A673 (cell line): ENCODE data around the gene MYLK. TPM values are rescaled to one million over a fixed set of nuclear protein-coding genes. Genes with fewer than 3 reads are reported as not detected.

Experiments used
- BruUV-seq: library from RNA; stranded (reverse); fragments of 400-500 nt; replicated peaks from 2 replicates; lab custom pipeline; 2021; lab: Mats Ljungman, UMichigan
- CTCF ChIA-PET: fragments of 300-600 bp; sonication (Branson Sonifier 250); formaldehyde crosslinking; loops from one replicate; lab custom pipeline; 2022; ENCODE audit warnings: antibody characterized with exemption; lab: Charles Lee
- POLR2A ChIA-PET: fragments of 300-600 bp; sonication (Branson Sonifier 250); formaldehyde crosslinking; loops from one replicate; lab custom pipeline; 2022; ENCODE audit warnings: antibody characterized with exemption; ENCODE audit not compliant: low non-redundant PET; lab: Charles Lee
- DNase-seq: peaks from one replicate; pipeline ENCODE4 v3.0.0-alpha.2; 2015; ENCODE audit warnings: low spot score
- H3K27ac ChIP-seq: fragments of 200-600 bp; sonication (generic); 2 replicates; pipeline ENCODE4 v1.5.1; 2016; ENCODE audit warnings: mixed run types, low read depth, mild to moderate bottlenecking, mixed read lengths, antibody characterized with exemption, low read length; ENCODE audit not compliant: poor library complexity, severe bottlenecking
- H3K27me3 ChIP-seq: fragments of 200-600 bp; sonication (generic); replicated peaks from 2 replicates; pipeline ENCODE4 v1.6.1; 2017; ENCODE audit warnings: mixed run types, low read depth, mild to moderate bottlenecking, mixed read lengths, antibody characterized with exemption, low read length; ENCODE audit not compliant: insufficient read depth, poor library complexity
- H3K36me3 ChIP-seq: fragments of 200-600 bp; sonication (generic); 2 replicates; pipeline ENCODE4 v1.6.1; 2016; ENCODE audit warnings: mixed run types, mild to moderate bottlenecking, mixed read lengths, antibody characterized with exemption, low read length; ENCODE audit not compliant: insufficient read depth, poor library complexity, severe bottlenecking
- H3K4me1 ChIP-seq: fragments of 200-600 bp; sonication (generic); 2 replicates; pipeline ENCODE4 v1.6.1; 2017; ENCODE audit warnings: mixed run types, mild to moderate bottlenecking, mixed read lengths, antibody characterized with exemption, low read length; ENCODE audit not compliant: insufficient read depth, poor library complexity, severe bottlenecking
- H3K4me3 ChIP-seq: fragments of 200-600 bp; sonication (generic); 2 replicates; pipeline ENCODE4 v1.5.1; 2016; ENCODE audit warnings: low read depth, mixed run types, mild to moderate bottlenecking, mixed read lengths, low read length; ENCODE audit not compliant: poor library complexity, severe bottlenecking
- H3K9me3 ChIP-seq: fragments of 200-600 bp; sonication (generic); 2 replicates; pipeline ENCODE4 v1.6.1; 2016; ENCODE audit warnings: mixed run types, low read depth, mild to moderate bottlenecking, mixed read lengths, antibody characterized with exemption, low read length; ENCODE audit not compliant: poor library complexity, severe bottlenecking
- EZH2 ChIP-seq: fragments of 200-600 bp; sonication (generic); IDR thresholded peaks from 2 replicates; pipeline ENCODE4 v1.6.1; 2017; ENCODE audit warnings: borderline replicate concordance, low read depth, mild to moderate bottlenecking, mixed read lengths, antibody characterized with exemption, low read length; ENCODE audit not compliant: poor library complexity, severe bottlenecking
- intact Hi-C: fragments of 100-400 bp; cut with micrococcal nuclease; formaldehyde crosslinking; loops from one replicate; pipeline ENCODE4 v1.10.0; 2022; ENCODE audit not compliant: unreplicated experiment
- total RNA-seq: library from RNA; stranded (reverse); gene quantifications from 2 replicates; pipeline ENCODE4 v1.2.3, GENCODE V29; 2021
- TF ChIP-seq, protein P1 (sequence below): fragments of 300-800, 200-600 bp; sonication (generic); conservative IDR thresholded peaks from 2 replicates; pipeline ENCODE4 v1.5.1; 2017; ENCODE audit warnings: low read depth, mild to moderate bottlenecking, antibody characterized with exemption, low read length, moderate library complexity, mixed read lengths

The MYLK gene
- total RNA-seq, 1 experiment from 2014 or later, result 3.9 TPM

DNA sequence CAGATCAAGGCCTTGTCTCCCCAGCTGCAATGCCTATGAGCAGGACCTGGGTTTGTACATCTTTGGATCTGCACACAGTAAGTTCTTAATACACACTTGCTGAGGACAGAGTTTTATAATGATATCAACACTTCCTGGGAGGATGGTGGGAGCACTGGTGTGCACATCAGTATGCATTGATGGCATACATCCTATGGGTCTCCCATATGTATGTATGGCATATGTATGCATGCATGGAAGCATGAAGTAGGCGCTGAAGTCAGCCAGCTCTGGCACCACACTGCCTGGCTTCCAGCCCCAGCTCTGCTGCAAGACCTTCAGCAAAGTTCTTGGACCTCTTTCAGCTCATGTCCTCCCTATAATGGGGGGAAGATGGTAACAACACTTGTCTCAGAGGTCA, 68.2 kb downstream of the MYLK start:
- TF ChIP-seq EZH2, result no peak
- TF ChIP-seq, protein P1, sequence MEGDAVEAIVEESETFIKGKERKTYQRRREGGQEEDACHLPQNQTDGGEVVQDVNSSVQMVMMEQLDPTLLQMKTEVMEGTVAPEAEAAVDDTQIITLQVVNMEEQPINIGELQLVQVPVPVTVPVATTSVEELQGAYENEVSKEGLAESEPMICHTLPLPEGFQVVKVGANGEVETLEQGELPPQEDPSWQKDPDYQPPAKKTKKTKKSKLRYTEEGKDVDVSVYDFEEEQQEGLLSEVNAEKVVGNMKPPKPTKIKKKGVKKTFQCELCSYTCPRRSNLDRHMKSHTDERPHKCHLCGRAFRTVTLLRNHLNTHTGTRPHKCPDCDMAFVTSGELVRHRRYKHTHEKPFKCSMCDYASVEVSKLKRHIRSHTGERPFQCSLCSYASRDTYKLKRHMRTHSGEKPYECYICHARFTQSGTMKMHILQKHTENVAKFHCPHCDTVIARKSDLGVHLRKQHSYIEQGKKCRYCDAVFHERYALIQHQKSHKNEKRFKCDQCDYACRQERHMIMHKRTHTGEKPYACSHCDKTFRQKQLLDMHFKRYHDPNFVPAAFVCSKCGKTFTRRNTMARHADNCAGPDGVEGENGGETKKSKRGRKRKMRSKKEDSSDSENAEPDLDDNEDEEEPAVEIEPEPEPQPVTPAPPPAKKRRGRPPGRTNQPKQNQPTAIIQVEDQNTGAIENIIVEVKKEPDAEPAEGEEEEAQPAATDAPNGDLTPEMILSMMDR, result no peak
- peaks cover 6% of the 10 kb centered on the region for H3K4me1 ChIP-seq
- no peaks in the 10 kb centered on the region for H3K27me3 ChIP-seq
- H3K27ac ChIP-seq, result no peak overlapping the region
- no peak for DNase-seq
- intact Hi-C loops, result no loop called here
- ChIA-PET POLR2A (no interaction called here), CTCF (no interaction called here)
- BruUV-seq, result no TSS peak
- no peaks in the 10 kb centered on the region for H3K9me3 ChIP-seq
- no peak overlapping the region for H3K4me3 ChIP-seq
- no peaks in the 10 kb centered on the region for H3K36me3 ChIP-seq

DNA sequence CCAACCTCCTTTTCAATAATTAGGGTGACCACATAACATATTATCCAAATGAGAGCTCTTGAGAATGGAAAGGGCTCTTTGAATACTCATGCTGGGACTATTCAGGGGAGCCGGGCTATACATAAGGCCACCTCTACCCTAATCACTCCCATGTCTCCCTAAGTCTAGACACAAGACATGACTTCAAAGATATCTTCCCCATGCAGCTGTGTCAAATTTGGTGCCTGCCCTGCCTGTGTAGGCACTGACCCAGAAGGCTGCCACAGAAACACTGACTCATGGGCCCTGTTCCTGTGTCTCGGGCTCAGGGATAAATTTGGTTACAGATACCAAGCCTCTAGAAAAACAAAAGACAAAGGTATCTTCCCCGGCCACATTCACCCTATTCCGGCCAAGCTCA, 70.3 kb downstream of the MYLK start:
- intact Hi-C loops, result no loop called here
- no peaks in the 10 kb centered on the region for H3K27me3 ChIP-seq
- no peaks in the 10 kb centered on the region for H3K36me3 ChIP-seq
- no TSS peak for BruUV-seq
- DNase-seq, result no peak
- TF ChIP-seq, protein P1, result no peak
- TF ChIP-seq EZH2, result no peak
- peaks cover 6% of the 10 kb centered on the region for H3K4me1 ChIP-seq
- H3K4me3 ChIP-seq, result no peak overlapping the region
- no peaks in the 10 kb centered on the region for H3K9me3 ChIP-seq
- CTCF ChIA-PET, result no interaction called here
- H3K27ac ChIP-seq, result no peak overlapping the region
- POLR2A ChIA-PET, result no interaction called here

DNA sequence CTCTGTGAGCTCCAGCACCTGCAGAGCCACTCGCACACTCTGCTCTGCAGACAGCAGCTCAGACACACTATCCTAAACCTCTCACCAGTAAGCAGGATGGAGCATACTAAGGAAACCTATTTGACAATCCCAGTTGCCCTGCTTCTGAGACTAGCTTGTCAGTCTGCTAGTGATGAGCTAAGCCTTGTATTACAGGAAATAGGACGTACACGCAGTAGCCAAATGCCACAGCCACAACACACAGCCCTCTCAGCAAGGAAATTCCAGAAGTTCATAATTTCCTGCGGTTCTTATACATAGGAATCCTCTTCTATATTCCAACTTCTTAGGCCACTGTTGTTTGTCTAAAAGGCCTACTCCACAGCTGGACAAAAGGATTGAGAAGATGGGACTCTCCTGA, 74.5 kb downstream of the MYLK start:
- no peak for TF ChIP-seq EZH2
- TF ChIP-seq, protein P1, result no peak
- H3K4me3 ChIP-seq, result no peak overlapping the region
- ChIA-PET CTCF (no interaction called here), POLR2A (no interaction called here)
- H3K27me3 ChIP-seq, result no peaks in the 10 kb centered on the region
- H3K27ac ChIP-seq, result no peak overlapping the region
- no peaks in the 10 kb centered on the region for H3K4me1 ChIP-seq
- no peak for DNase-seq
- no TSS peak for BruUV-seq
- H3K36me3 ChIP-seq, result no peaks in the 10 kb centered on the region
- H3K9me3 ChIP-seq, result no peaks in the 10 kb centered on the region
- intact Hi-C loops, result no loop called here
